Islet of Langerhans (tissue), 1 donor: Measurements from ENCODE around the gene HDGFL3.
"Not testable (repeated sequence)": the region's sequence is repeated elsewhere in the genome, so short reads cannot be mapped to it uniquely, and the experiment has no call there.

Experiments used
- FAIRE-seq: peaks from one replicate; lab custom pipeline; 2011; peaks lifted over from hg19 to GRCh38; lab: Jason Lieb, UNC

The HDGFL3 gene

GRCh38 chr15:83193721-83194120 lies 13.9 kb downstream of the HDGFL3 start:
- FAIRE-seq: no peak

GRCh38 chr15:83192742-83193141 lies 14.9 kb downstream of the HDGFL3 start:
- FAIRE-seq: no peak

GRCh38 chr15:83190450-83190849 lies 17.2 kb downstream of the HDGFL3 start:
- FAIRE-seq: no peak

GRCh38 chr15:83185561-83185960 lies 22.1 kb downstream of the HDGFL3 start:
- FAIRE-seq: no peak

- no peak for FAIRE-seq
Measured at GRCh38 chr15:83178869-83179325, 28.7 kb downstream of the HDGFL3 start.

GRCh38 chr15:83178390-83178789 lies 29.2 kb downstream of the HDGFL3 start:
- FAIRE-seq: no peak

- peak; percentile 58 for FAIRE-seq
Measured at GRCh38 chr15:83174891-83175290, 32.7 kb downstream of the HDGFL3 start.

GRCh38 chr15:83170474-83171165 lies 37.0 kb downstream of the HDGFL3 start:
- no peak for FAIRE-seq

- not testable (repeated sequence) for FAIRE-seq
Measured at GRCh38 chr15:83169576-83169975, 38.0 kb downstream of the HDGFL3 start.

- no peak for FAIRE-seq
Measured at GRCh38 chr15:83166830-83167229, 40.8 kb downstream of the HDGFL3 start.

GRCh38 chr15:83166218-83166617 lies 41.4 kb downstream of the HDGFL3 start:
- no peak for FAIRE-seq

- no peak for FAIRE-seq
Measured at GRCh38 chr15:83164771-83165404, 42.7 kb downstream of the HDGFL3 start.

GRCh38 chr15:83164111-83164770 lies 43.4 kb downstream of the HDGFL3 start:
- FAIRE-seq: no peak

- FAIRE-seq: no peak
Measured at GRCh38 chr15:83163032-83163431, 44.6 kb downstream of the HDGFL3 start.

GRCh38 chr15:83160741-83161140 lies 46.9 kb downstream of the HDGFL3 start:
- FAIRE-seq: no peak

GRCh38 chr15:83158393-83158792 lies 49.2 kb downstream of the HDGFL3 start:
- FAIRE-seq: no peak

GRCh38 chr15:83155942-83156341 lies 51.7 kb downstream of the HDGFL3 start:
- no peak for FAIRE-seq

- FAIRE-seq: no peak
Measured at GRCh38 chr15:83153288-83153687, 54.3 kb downstream of the HDGFL3 start.

GRCh38 chr15:83144771-83145170 lies 62.9 kb downstream of the HDGFL3 start:
- FAIRE-seq: no peak

- FAIRE-seq: not testable (repeated sequence)
Measured at GRCh38 chr15:83142151-83142550, 65.5 kb downstream of the HDGFL3 start.

- no peak for FAIRE-seq
Measured at GRCh38 chr15:83132861-83133523, 74.6 kb downstream of the HDGFL3 start.

- FAIRE-seq: no peak
Measured at GRCh38 chr15:83129791-83130190, 77.8 kb downstream of the HDGFL3 start.
